Activated T-cell treated with anti-CD3 and anti-CD28 coated beads, Interleukin-2, amount 50 U/mL, for 72 hours (primary cell): Measurements from ENCODE around the gene GABRE. TPM values are rescaled to one million over a fixed set of nuclear protein-coding genes. Genes with fewer than 3 reads are reported as not detected.

ENCODE experiments used
- ATAC-seq, 2 donors: fragments of 150-1000 bp; cut with Tn5 transposase; replicated peaks in 1 of 2; 2 replicates each; pipeline ENCODE4 v1.10.0; 2021; ENCODE audit warnings: moderate library complexity in 2 of 2, mild to moderate bottlenecking in 1 of 2
- DNase-seq, 2 donors: peaks; one replicate each; pipeline ENCODE4 v3.0.0; 2021 to 2022; ENCODE audit warnings: mixed read lengths in 1 of 2
- H3K27ac Mint-ChIP-seq: one replicate; pipeline ENCODE4 v1.8.0; 2022; ENCODE audit warnings: mild to moderate bottlenecking, moderate library complexity, mixed read lengths
- H3K27me3 Mint-ChIP-seq: one replicate; pipeline ENCODE4 v1.8.0; 2022; ENCODE audit warnings: low read depth, mixed read lengths
- H3K36me3 Mint-ChIP-seq, 2 donors: one replicate each; pipeline ENCODE4 v1.8.0; 2022; ENCODE audit warnings: mixed read lengths in 2 of 2, mild to moderate bottlenecking in 1 of 2; ENCODE audit not compliant: insufficient read depth in 2 of 2
- H3K4me1 Mint-ChIP-seq: one replicate; pipeline ENCODE4 v1.8.0; 2022; ENCODE audit warnings: low read depth, mixed read lengths
- H3K4me3 Mint-ChIP-seq, 2 donors: one replicate each; pipeline ENCODE4 v1.8.0; 2022; ENCODE audit warnings: mild to moderate bottlenecking in 2 of 2, mixed read lengths in 2 of 2, moderate library complexity in 2 of 2
- H3K9me3 Mint-ChIP-seq, 2 donors: one replicate each; pipeline ENCODE4 v1.8.0; 2022; ENCODE audit warnings: mixed read lengths in 2 of 2
- total RNA-seq, 2 donors: library from RNA; stranded (reverse); gene quantifications; one replicate each; pipeline ENCODE4 v1.2.3, GENCODE V29; 2022

The GABRE gene
- total RNA-seq, 2 donors from 2014 or later, result not detected

DNA sequence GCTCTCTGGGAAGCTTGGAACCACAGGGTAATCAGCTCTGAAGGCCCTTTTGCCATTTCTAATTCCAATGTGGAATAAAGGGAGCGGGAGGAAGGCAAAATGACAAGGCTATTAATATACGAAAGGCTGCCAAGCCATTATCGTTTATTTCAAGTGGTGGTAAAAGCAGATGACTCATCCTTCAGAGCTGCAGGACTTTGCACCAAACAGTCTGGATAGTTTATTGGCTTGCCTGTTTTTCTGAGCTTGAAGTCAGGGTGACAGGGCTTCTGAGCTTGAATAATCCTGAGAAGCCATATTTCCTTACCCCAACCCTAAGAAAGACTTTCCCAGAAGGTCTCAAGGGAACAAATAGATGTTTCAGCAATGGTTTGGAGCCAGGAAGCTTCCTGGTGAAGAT lies 7.7 kb upstream of the GABRE start:
- no peak overlapping the region for H3K4me3 Mint-ChIP-seq
- H3K36me3 Mint-ChIP-seq, result no peaks in the 10 kb centered on the region

GRCh38 chrX:151981129-151981528 lies 6.7 kb upstream of the GABRE start:
- H3K27ac Mint-ChIP-seq, result no peak overlapping the region
- ATAC-seq (no peak), DNase-seq (no peak)
- H3K27me3 Mint-ChIP-seq, result peaks cover 29% of the 10 kb centered on the region
- no peaks in the 10 kb centered on the region for H3K36me3 Mint-ChIP-seq
- H3K4me3 Mint-ChIP-seq, result no peak overlapping the region
- H3K4me1 Mint-ChIP-seq, result no peaks in the 10 kb centered on the region
- no peaks in the 10 kb centered on the region for H3K9me3 Mint-ChIP-seq

More for the DNA sequence above, 7.7 kb upstream of the GABRE start:
- Mint-ChIP-seq H3K9me3 (peaks cover 0 to 2% of the 10 kb centered on the region in 2 donors), H3K27ac (no peak overlapping the region), H3K27me3 (peaks cover 31% of the 10 kb centered on the region), H3K4me1 (no peaks in the 10 kb centered on the region)
- no peak for DNase-seq
- ATAC-seq, result no peak

DNA sequence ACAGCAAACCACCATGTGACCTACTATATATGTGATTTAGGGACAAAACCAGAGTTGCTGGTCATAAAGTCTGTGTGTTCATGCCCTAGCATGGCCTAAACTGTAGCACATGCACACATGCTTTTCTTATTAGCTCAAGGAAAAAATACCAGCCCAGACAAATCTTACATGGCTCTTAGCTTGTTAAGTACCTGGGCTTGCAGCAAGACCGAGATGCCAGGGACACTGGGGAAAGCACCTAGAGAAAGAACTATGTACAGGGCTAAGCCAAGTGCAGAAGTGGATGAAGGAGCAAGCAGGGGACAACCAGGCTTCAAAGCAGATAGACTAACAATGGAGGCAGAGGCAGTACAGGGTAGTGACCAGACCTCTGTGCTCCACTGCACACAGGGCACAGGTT lies 3.4 kb upstream of the GABRE start:
- no peak overlapping the region for H3K4me3 Mint-ChIP-seq

GRCh38 chrX:151977009-151977408 lies 2.5 kb upstream of the GABRE start:
- peaks cover 30% of the 10 kb centered on the region for H3K27me3 Mint-ChIP-seq
- ATAC-seq (no peak), DNase-seq (no peak)
- no peak overlapping the region for H3K4me3 Mint-ChIP-seq
- no peak overlapping the region for H3K27ac Mint-ChIP-seq
- no peaks in the 10 kb centered on the region for H3K9me3 Mint-ChIP-seq
- no peaks in the 10 kb centered on the region for H3K4me1 Mint-ChIP-seq
- no peaks in the 10 kb centered on the region for H3K36me3 Mint-ChIP-seq

More for the DNA sequence above, 3.4 kb upstream of the GABRE start:
- Mint-ChIP-seq H3K36me3 (no peaks in the 10 kb centered on the region), H3K27ac (no peak overlapping the region), H3K9me3 (no peaks in the 10 kb centered on the region), H3K4me1 (no peaks in the 10 kb centered on the region), H3K27me3 (peaks cover 22% of the 10 kb centered on the region)
- ATAC-seq, result no peak
- DNase-seq, result no peak

DNA sequence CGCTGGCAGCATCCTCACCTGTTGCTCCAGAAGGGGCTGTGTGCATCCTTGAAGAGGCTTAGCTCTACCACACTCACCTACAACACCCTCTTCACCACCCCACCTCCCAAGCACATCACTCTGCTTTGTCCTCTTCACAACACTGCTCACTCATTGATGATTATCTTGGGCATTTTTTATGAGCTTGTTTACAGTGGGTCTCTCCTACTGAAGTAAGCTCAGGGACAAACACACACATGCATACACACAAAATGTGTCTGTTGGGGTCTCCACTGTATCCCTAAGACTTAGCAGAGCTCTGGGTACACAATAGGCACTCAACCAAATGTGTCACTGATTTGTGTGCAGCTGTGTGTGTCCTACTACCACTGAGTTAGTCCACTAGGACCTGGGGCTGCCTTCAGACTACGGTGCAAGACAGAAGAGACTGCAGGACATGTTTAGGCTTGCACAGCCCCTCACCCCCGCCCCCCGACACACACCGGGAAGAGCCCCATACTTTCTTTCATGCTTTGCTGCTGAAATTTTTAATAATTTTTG lies 1.3 kb upstream of the GABRE start:
- H3K9me3 Mint-ChIP-seq, result no peaks in the 10 kb centered on the region
- ATAC-seq (no peak), DNase-seq (no peak)
- no peak overlapping the region for H3K4me3 Mint-ChIP-seq
- no peaks in the 10 kb centered on the region for H3K4me1 Mint-ChIP-seq
- H3K27me3 Mint-ChIP-seq, result peaks cover 36% of the 10 kb centered on the region
- H3K36me3 Mint-ChIP-seq, result no peaks in the 10 kb centered on the region
- H3K27ac Mint-ChIP-seq, result no peak overlapping the region

DNA sequence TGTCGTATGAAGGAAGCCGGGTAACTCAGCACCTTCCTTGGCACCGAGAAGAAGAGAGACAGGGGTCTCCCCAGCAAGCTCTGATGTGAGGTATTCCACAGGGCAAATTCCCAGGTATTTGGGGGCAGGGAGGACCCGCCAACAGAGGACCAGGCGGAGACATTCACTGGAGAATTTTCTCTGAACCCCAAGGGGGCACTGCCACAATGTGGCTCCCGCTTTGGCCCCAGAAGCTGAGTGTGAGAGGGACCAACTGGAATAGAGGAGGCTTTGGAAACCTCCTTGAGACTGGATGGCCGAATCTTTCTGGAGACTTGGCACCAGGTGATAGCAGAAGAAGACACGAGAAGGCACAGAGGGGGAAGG lies 735 bp upstream of the GABRE start:
- no peak for ATAC-seq
- no peaks in the 10 kb centered on the region for H3K4me1 Mint-ChIP-seq
- no peaks in the 10 kb centered on the region for H3K9me3 Mint-ChIP-seq
- no peak overlapping the region for H3K4me3 Mint-ChIP-seq
- DNase-seq, result no peak
- no peaks in the 10 kb centered on the region for H3K36me3 Mint-ChIP-seq
- H3K27me3 Mint-ChIP-seq, result peaks cover 41% of the 10 kb centered on the region
- no peak overlapping the region for H3K27ac Mint-ChIP-seq

- no peak for DNase-seq
- Mint-ChIP-seq H3K27ac (no peak overlapping the region), H3K36me3 (no peaks in the 10 kb centered on the region), H3K4me1 (no peaks in the 10 kb centered on the region), H3K9me3 (no peaks in the 10 kb centered on the region), H3K4me3 (no peak overlapping the region), H3K27me3 (peaks cover 50% of the 10 kb centered on the region)
- no peak for ATAC-seq
These were observed 583 bp downstream of the GABRE start for GRCh38 chrX:151973851-151974335.

DNA sequence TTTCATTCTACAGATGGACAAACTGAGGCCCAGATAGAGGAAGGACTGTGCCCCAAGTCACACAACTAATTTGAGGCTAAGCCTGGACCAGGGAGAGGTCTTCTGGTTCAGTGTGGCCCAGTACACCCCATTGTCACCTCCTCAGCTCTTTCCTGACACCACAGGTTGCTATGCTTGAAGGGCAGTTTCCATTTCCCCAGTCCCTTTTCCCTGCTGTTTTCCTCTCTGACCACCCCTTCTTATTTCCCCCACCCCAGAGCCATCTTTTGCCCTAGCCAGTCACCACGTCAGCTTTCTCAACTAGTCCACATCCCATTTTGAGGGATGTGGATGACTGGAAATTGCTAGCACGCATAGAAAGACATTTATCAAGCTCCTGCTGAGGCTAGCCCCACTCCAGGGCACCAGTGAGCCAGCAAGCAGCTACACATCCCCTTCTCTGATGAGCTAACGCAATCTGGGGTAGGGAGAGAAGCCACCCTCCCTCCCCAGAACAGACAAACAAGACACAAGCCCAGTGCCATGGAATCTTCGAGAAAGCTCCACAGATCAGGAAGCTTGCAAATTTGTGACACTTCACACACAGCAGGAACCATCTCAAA lies 1.3 kb downstream of the GABRE start:
- DNase-seq (no peak), ATAC-seq (no peak)
- H3K4me1 Mint-ChIP-seq, result no peaks in the 10 kb centered on the region
- H3K9me3 Mint-ChIP-seq, result no peaks in the 10 kb centered on the region
- H3K36me3 Mint-ChIP-seq, result no peaks in the 10 kb centered on the region
- H3K27ac Mint-ChIP-seq, result no peak overlapping the region
- no peak overlapping the region for H3K4me3 Mint-ChIP-seq
- peaks cover 58% of the 10 kb centered on the region for H3K27me3 Mint-ChIP-seq

GRCh38 chrX:151970661-151971060 lies 3.8 kb downstream of the GABRE start:
- no peaks in the 10 kb centered on the region for H3K9me3 Mint-ChIP-seq
- H3K4me3 Mint-ChIP-seq, result no peak overlapping the region
- peaks cover 48% of the 10 kb centered on the region for H3K27me3 Mint-ChIP-seq
- no peaks in the 10 kb centered on the region for H3K4me1 Mint-ChIP-seq
- H3K36me3 Mint-ChIP-seq, result no peaks in the 10 kb centered on the region
- H3K27ac Mint-ChIP-seq, result no peak overlapping the region
- ATAC-seq, result no peak
- DNase-seq, result no peak

GRCh38 chrX:151970027-151970426 lies 4.4 kb downstream of the GABRE start:
- DNase-seq, result no peak
- Mint-ChIP-seq H3K9me3 (no peaks in the 10 kb centered on the region), H3K27me3 (peaks cover 48% of the 10 kb centered on the region), H3K36me3 (no peaks in the 10 kb centered on the region), H3K4me3 (no peak overlapping the region), H3K4me1 (no peaks in the 10 kb centered on the region), H3K27ac (no peak overlapping the region)
- ATAC-seq, result no peak

- Mint-ChIP-seq H3K9me3 (no peaks in the 10 kb centered on the region), H3K27ac (no peak overlapping the region), H3K4me1 (no peaks in the 10 kb centered on the region), H3K36me3 (no peaks in the 10 kb centered on the region), H3K4me3 (no peak overlapping the region), H3K27me3 (peaks cover 29% of the 10 kb centered on the region)
- DNase-seq, result no peak
- no peak for ATAC-seq
These were observed 8.2 kb downstream of the GABRE start for GRCh38 chrX:151966236-151966635.

DNA sequence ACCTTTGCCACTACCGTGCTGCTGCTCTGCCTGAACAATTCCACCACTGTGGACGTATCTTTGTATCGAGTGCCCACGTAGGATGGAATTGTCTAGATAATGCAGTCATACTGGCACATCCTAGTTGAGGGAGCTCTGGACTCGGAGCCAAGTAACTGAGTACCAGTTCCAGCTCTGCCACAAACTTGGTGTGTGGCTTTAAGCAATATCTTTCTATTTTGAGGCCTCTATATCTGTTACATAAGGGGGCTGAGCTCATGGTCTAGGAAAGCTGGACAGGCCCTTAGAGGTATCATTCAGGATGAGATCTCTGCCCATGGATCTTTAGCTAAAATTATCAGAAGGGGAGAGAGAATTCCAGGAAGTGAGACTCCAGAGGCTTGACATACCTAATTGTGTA lies 12.4 kb downstream of the GABRE start:
- Mint-ChIP-seq H3K4me3 (no peak overlapping the region), H3K36me3 (no peaks in the 10 kb centered on the region), H3K27ac (no peak overlapping the region), H3K4me1 (no peaks in the 10 kb centered on the region), H3K9me3 (no peaks in the 10 kb centered on the region), H3K27me3 (peaks cover 9% of the 10 kb centered on the region)
- no peak for ATAC-seq
- DNase-seq, result no peak

DNA sequence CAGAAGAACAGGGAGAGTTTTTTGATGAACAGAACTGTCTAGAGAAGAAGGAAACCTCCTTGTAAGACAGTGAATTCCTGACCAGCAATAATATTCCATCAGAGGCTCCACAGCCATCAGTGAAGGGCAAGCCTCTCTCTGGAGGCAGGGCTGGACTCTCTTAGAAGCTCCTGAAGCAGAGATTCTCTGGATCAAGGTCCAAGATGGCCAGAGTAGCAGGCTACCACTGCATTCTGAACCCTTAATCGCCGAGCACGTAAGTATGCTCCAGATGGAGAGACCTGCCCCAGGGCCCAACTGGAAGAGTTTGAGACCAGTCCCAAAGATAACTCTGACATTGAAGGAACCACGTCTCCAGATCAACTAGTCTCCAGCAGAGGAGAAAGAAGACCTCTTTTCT lies 16.4 kb downstream of the GABRE start:
- DNase-seq (no peak), ATAC-seq (no peak)
- no peaks in the 10 kb centered on the region for H3K4me1 Mint-ChIP-seq
- H3K36me3 Mint-ChIP-seq, result no peaks in the 10 kb centered on the region
- peaks cover 14% of the 10 kb centered on the region for H3K27me3 Mint-ChIP-seq
- H3K4me3 Mint-ChIP-seq, result no peak overlapping the region
- H3K27ac Mint-ChIP-seq, result no peak overlapping the region
- no peaks in the 10 kb centered on the region for H3K9me3 Mint-ChIP-seq

DNA sequence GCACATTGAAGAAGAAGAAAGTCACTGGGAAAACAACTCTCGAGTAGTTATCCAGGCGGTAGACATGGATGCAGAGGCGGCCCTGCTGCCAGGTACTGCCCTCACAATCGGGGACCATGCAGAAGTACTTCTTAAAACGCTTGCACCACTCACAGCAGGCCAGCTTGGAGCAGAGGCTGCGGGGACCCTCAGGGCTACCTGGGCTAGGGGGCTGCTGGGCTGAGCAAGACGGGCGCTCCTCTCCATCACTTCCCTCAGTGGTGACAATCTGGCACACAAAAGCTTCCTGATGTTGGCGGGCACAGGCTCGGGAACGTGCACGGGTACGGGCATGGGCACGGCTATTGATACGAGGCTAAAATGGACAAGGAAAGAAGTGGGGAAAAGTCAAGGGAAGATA lies 19.7 kb downstream of the GABRE start:
- H3K4me1 Mint-ChIP-seq, result no peaks in the 10 kb centered on the region
- peaks cover 14% of the 10 kb centered on the region for H3K27me3 Mint-ChIP-seq
- DNase-seq, result no peak
- ATAC-seq, result no peak
- no peak overlapping the region for H3K4me3 Mint-ChIP-seq
- H3K27ac Mint-ChIP-seq, result no peak overlapping the region
- no peaks in the 10 kb centered on the region for H3K36me3 Mint-ChIP-seq
- no peaks in the 10 kb centered on the region for H3K9me3 Mint-ChIP-seq
